K562 (cell line): ENCODE measurements around the gene SRP54. TPM values are rescaled to one million over a fixed set of nuclear protein-coding genes. Genes with fewer than 3 reads are reported as not detected.

Experiments used
- ARID4B ChIP-seq: sonication (generic); formaldehyde crosslinking; IDR thresholded peaks from 2 replicates; pipeline ENCODE4 v1.8.0; 2022; ENCODE audit warnings: mild to moderate bottlenecking, missing genetic modification reagents
- DPF2 ChIP-seq: fragments of 450-650 bp; IDR thresholded peaks from 2 replicates; pipeline ENCODE4 v1.6.1; 2016
- EP300 ChIP-seq: IDR thresholded peaks from 2 replicates; pipeline ENCODE4 v1.6.1; 2012; ENCODE audit warnings: low read length, improper control_type of control experiment
- ETV6 ChIP-seq, 3 experiments: fragments of 150-350 bp in 1 of 3; sonication (generic) in 1 of 3; formaldehyde crosslinking in 1 of 3; IDR thresholded peaks; 2 replicates each; pipeline versions ENCODE4 v1.6.1 to v1.8.0; 2014 to 2022; ENCODE audit warnings: borderline replicate concordance in 2 of 3, low read depth in 2 of 3, antibody characterized with exemption in 1 of 3, low read length in 1 of 3, mild to moderate bottlenecking in 1 of 3, missing genetic modification reagents in 1 of 3
- HDAC2 ChIP-seq: fragments of 450-650 bp; IDR thresholded peaks from 2 replicates; pipeline ENCODE4 v1.6.1; 2016; ENCODE audit warnings: mild to moderate bottlenecking
- HDAC3 ChIP-seq: fragments of 450-650 bp; IDR thresholded peaks from 2 replicates; pipeline ENCODE4 v1.6.1; 2018; ENCODE audit warnings: borderline replicate concordance, mild to moderate bottlenecking, moderate library complexity; ENCODE audit not compliant: partially characterized antibody
- MEF2A ChIP-seq: IDR thresholded peaks from 2 replicates; pipeline ENCODE4 v1.6.1; 2011; ENCODE audit warnings: low read depth, mild to moderate bottlenecking, low read length, moderate library complexity; ENCODE audit not compliant: control insufficient read depth
- MEIS2 ChIP-seq: fragments of 450-650 bp; IDR thresholded peaks from 2 replicates; pipeline ENCODE4 v1.6.1; 2014; ENCODE audit warnings: mild to moderate bottlenecking; ENCODE audit not compliant: partially characterized antibody
- NFIC ChIP-seq: fragments of 450-650 bp; IDR thresholded peaks from 2 replicates; pipeline ENCODE4 v1.6.1; 2017; ENCODE audit warnings: mild to moderate bottlenecking, inconsistent platforms
- PATZ1 ChIP-seq: fragments of 250-450 bp; sonication (Bioruptor Pico); IDR thresholded peaks from 2 replicates; pipeline ENCODE4 v1.5.0; 2020; ENCODE audit warnings: mild to moderate bottlenecking, borderline replicate concordance
- PML ChIP-seq: IDR thresholded peaks from 2 replicates; pipeline ENCODE4 v1.6.1; 2012; ENCODE audit warnings: low read length, inconsistent platforms
- RBM17 ChIP-seq: fragments of 200-400 bp; formaldehyde crosslinking; IDR thresholded peaks from 2 replicates; pipeline ENCODE4 v1.6.1; 2017; ENCODE audit warnings: low read depth, mild to moderate bottlenecking, low read length, borderline replicate concordance
- SIX5 ChIP-seq, 2 experiments: IDR thresholded peaks; 2 replicates each; pipeline ENCODE4 v1.6.1; 2011; ENCODE audit warnings: low read length in 2 of 2, borderline replicate concordance in 1 of 2, low read depth in 1 of 2, mild to moderate bottlenecking in 1 of 2, moderate library complexity in 1 of 2; ENCODE audit not compliant: insufficient read depth in 1 of 2
- TOE1 ChIP-seq, 2 experiments: fragments of 450-650 bp in 1 of 2; sonication (generic) in 1 of 2; formaldehyde crosslinking in 1 of 2; IDR thresholded peaks; 2 replicates each; pipeline versions ENCODE4 v1.7.1 to v1.8.0; 2016 to 2022; ENCODE audit warnings: borderline replicate concordance in 2 of 2, mild to moderate bottlenecking in 2 of 2, antibody characterized with exemption in 1 of 2, inconsistent platforms in 1 of 2, low read depth in 1 of 2, missing genetic modification reagents in 1 of 2, moderate library complexity in 1 of 2
- ZBTB5 ChIP-seq: fragments of 450-650 bp; IDR thresholded peaks from 2 replicates; pipeline ENCODE4 v1.6.1; 2017; ENCODE audit warnings: antibody characterized with exemption
- ZC3H4 ChIP-seq: sonication (generic); formaldehyde crosslinking; IDR thresholded peaks from 2 replicates; pipeline ENCODE4 v1.9.0; 2021; ENCODE audit warnings: missing genetic modification reagents, borderline replicate concordance
- ZNF124 ChIP-seq: sonication (generic); formaldehyde crosslinking; IDR thresholded peaks from 2 replicates; pipeline ENCODE4 v1.8.1; 2022; ENCODE audit warnings: missing genetic modification reagents
- ZNF23 ChIP-seq: fragments of 250-450 bp; sonication (Bioruptor Pico); IDR thresholded peaks from 2 replicates; pipeline ENCODE4 v1.4.0; 2020; ENCODE audit warnings: mild to moderate bottlenecking
- ZNF408 ChIP-seq: fragments of 250-450 bp; sonication (Bioruptor Pico); IDR thresholded peaks from 2 replicates; pipeline ENCODE4 v1.4.0; 2020; ENCODE audit warnings: low read depth, mild to moderate bottlenecking, moderate library complexity
- ZNF766 ChIP-seq: fragments of 200-800 bp; sonication (Bioruptor generic); conservative IDR thresholded peaks from 2 replicates; pipeline ENCODE4 v1.6.1; 2016; ENCODE audit warnings: missing genetic modification characterization, missing compliant biosample characterization
- polyA plus RNA-seq, 8 experiments: library from polyadenylated mRNA; depleted of rRNA in 4 of 8; stranded (reverse) in 5 of 8; unstranded in 3 of 8; fragments of >200 nt; fragmentation: Nextera tagmentation in 2 of 8; fragmentation: Illumina TruSeq in 1 of 8; extraction: Ambion mirVana in 2 of 8; extraction: Trizol in 1 of 8; gene quantifications; 2 replicates each; pipeline versions ENCODE4 v1.2.1 to v1.2.3, GENCODE V29; 2011 to 2014; ENCODE audit warnings: inconsistent platforms in 1 of 8, missing spikeins in 1 of 8
- total RNA-seq, 7 experiments: library from RNA; depleted of rRNA in 6 of 7; stranded (reverse); fragments of >200 nt in 6 of 7; fragmentation: Illumina TruSeq in 2 of 7; extraction: Trizol in 2 of 7; gene quantifications; 2 replicates each; pipeline versions ENCODE4 v1.2.1 to v1.2.3, GENCODE V29; 2011 to 2021; ENCODE audit warnings: low replicate concordance in 1 of 7

Gene SRP54
- total and polyA plus RNA-seq, 9 of the 15 experiments (the other 6 are each of a cell fraction or from before 2014, with no cell fraction given), result 28.6 to 69.8 (median 51.7) TPM

- TF ChIP-seq ZNF766 (CRISPR knock-in tag) (no peak), ETV6 (IDR thresholded peaks at IDR 0.05; ENCODE audit: borderline replicate concordance in 1 of 2, low read depth in 2 of 2, low read length in 1 of 2) (no peak), ETV6 (CRISPR knock-in tag; IDR thresholded peaks at IDR 0.05; ENCODE audit: borderline replicate concordance) (no peak), ZNF23 (no peak), RBM17 (no peak), ZC3H4 (CRISPR knock-in tag) (no peak), ARID4B (no peak), ZNF124 (no peak), DPF2 (peak; percentile 81), NFIC (0 out of 2 replicates have a peak, but pooled peaks have one; percentile 25), MEIS2 (peak; percentile 49), ZBTB5 (no peak), HDAC3 (no peak), SIX5 (IDR thresholded peaks at IDR 0.05; ENCODE audit: borderline replicate concordance in 1 of 2, insufficient read depth in 1 of 2, low read depth in 1 of 2, low read length in 2 of 2) (no peak), MEF2A (peak; percentile 89), PATZ1 (CRISPR knock-in tag) (no peak), TOE1 (IDR thresholded peaks at IDR 0.05; ENCODE audit: borderline replicate concordance) (0 out of 2 replicates have a peak, but pooled peaks have one; percentile 31), TOE1 (CRISPR knock-in tag; IDR thresholded peaks at IDR 0.05; ENCODE audit: borderline replicate concordance, low read depth) (no peak), ZNF408 (CRISPR knock-in tag) (no peak), EP300 (peak; percentile 57), PML (no peak), HDAC2 (peak; percentile 63; the same call in 1 of the 2 replicates)
Observed at GRCh38 chr14:35050652-35051051, 67.9 kb downstream of the SRP54 start (continued).
